Measurements from ENCODE around the gene PTPN14. TPM values are rescaled to one million over a fixed set of nuclear protein-coding genes. Genes with fewer than 3 reads are reported as not detected.

The PTPN14 gene
- total RNA-seq, 4 donors from 2014 or later = 4.5 to 9.7 (median 7.1) TPM

- H3K4me1 ChIP-seq = no peaks in the 10 kb centered on the region
- TF ChIP-seq EP300 (IDR thresholded peaks at IDR 0.05; ENCODE audit: low read depth) (no peak), POLR2A (IDR thresholded peaks at IDR 0.05) (no peak), POLR2AphosphoS5 (IDR thresholded peaks at IDR 0.05) (no peak), CTCF (IDR thresholded peaks at IDR 0.05) (no peak)
- H3K36me3 ChIP-seq = no peaks in the 10 kb centered on the region
- H3K27me3 ChIP-seq = no peaks in the 10 kb centered on the region
- H3K27ac ChIP-seq = no peak overlapping the region
- intact Hi-C loops (cut with DNase I; ENCODE audit: low total_unique reads) = no loop called here
- H3K9me3 ChIP-seq = no peaks in the 10 kb centered on the region
- no peak overlapping the region for H3K4me3 ChIP-seq
- in situ Hi-C loops (cut with MboI; ENCODE audit: low pct_ligation_motif_present in 1 of 4, low pct_unique_long_range_greater_than_20kb in 1 of 4, low sequenced_read_pairs in 3 of 4) = no loop called here
- DNase-seq = no peak
- 90% methylated on average over 12 of the region's 12 CpGs; no CpG with 5 or more reads in 1 of the 2 donors for WGBS, 2 donors (ENCODE audit: low coverage in 1 of 2)
These were observed 187.0 kb downstream of the PTPN14 start for GRCh38 chr1:214364386-214364785.

DNA sequence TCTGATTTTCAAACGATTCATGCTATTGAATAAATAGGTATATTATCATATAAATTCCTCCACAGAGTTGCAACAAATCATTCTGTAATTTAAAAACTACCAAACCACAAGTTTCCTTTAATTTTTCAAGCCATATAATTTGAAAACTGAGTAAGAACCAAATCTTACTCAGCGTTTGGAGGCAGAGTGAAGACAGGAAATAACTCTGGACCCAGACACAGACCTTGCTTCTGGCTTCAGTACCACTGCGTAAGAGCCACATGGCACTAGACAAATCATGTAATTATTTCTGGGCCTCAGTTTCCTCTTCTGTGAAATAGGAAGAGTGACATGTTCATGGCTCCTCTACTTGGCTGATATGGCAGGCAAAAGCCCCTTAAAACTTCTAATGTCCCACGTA, 188.0 kb downstream of the PTPN14 start:
- no peak for TF ChIP-seq CTCF (IDR thresholded peaks at IDR 0.05)
- no peak for TF ChIP-seq POLR2A (IDR thresholded peaks at IDR 0.05)
- TF ChIP-seq EP300 (IDR thresholded peaks at IDR 0.05; ENCODE audit: low read depth) = no peak
- no peak for TF ChIP-seq POLR2AphosphoS5 (IDR thresholded peaks at IDR 0.05)
- 65 to 79% methylated on average over 3 to 4 of the region's 4 CpGs for WGBS, 2 donors (ENCODE audit: low coverage in 1 of 2)
- H3K36me3 ChIP-seq = no peaks in the 10 kb centered on the region
- no peaks in the 10 kb centered on the region for H3K9me3 ChIP-seq
- no peak overlapping the region for H3K27ac ChIP-seq
- no peak for DNase-seq
- intact Hi-C loops (cut with DNase I; ENCODE audit: low total_unique reads) = no loop called here
- no peaks in the 10 kb centered on the region for H3K4me1 ChIP-seq
- H3K4me3 ChIP-seq = no peak overlapping the region
- no peaks in the 10 kb centered on the region for H3K27me3 ChIP-seq
- in situ Hi-C loops (cut with MboI; ENCODE audit: low pct_ligation_motif_present in 1 of 4, low pct_unique_long_range_greater_than_20kb in 1 of 4, low sequenced_read_pairs in 3 of 4) = no loop called here

- H3K4me1 ChIP-seq = no peaks in the 10 kb centered on the region
- H3K4me3 ChIP-seq = no peak overlapping the region
- WGBS, 2 donors (ENCODE audit: low coverage in 1 of 2) = 73 to 78% methylated on average over 5 to 9 of the region's 9 CpGs
- in situ Hi-C loops (cut with MboI; ENCODE audit: low pct_ligation_motif_present in 1 of 4, low pct_unique_long_range_greater_than_20kb in 1 of 4, low sequenced_read_pairs in 3 of 4) (no loop called here), intact Hi-C loops (cut with DNase I; ENCODE audit: low total_unique reads) (no loop called here)
- DNase-seq = no peak
- no peaks in the 10 kb centered on the region for H3K9me3 ChIP-seq
- TF ChIP-seq CTCF (IDR thresholded peaks at IDR 0.05) = no peak
- TF ChIP-seq POLR2A (IDR thresholded peaks at IDR 0.05) = no peak
- no peak for TF ChIP-seq EP300 (IDR thresholded peaks at IDR 0.05; ENCODE audit: low read depth)
- no peak for TF ChIP-seq POLR2AphosphoS5 (IDR thresholded peaks at IDR 0.05)
- no peaks in the 10 kb centered on the region for H3K27me3 ChIP-seq
- H3K36me3 ChIP-seq = no peaks in the 10 kb centered on the region
- no peak overlapping the region for H3K27ac ChIP-seq
These were observed 189.1 kb downstream of the PTPN14 start for GRCh38 chr1:214362188-214362882.

DNA sequence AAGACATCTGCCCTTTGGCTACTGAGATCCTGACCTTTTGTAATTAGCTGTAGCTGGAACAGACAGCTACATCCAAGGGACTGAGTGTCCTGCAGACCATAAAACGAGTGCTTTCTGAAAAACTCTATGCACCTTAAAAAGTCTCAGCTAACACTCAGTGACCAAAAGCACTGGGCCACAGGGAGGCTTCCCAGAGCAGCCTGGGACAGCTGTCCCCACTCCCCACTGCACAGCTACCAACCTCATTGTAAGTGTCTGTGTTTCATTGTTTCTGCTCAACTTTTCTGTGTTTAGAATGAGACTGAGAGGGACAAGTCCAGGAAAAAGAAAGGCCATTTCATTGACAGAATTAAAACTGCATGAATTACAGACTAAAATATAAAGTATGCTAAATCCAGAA, 189.8 kb downstream of the PTPN14 start:
- DNase-seq = no peak
- no peaks in the 10 kb centered on the region for H3K9me3 ChIP-seq
- no peak for TF ChIP-seq POLR2AphosphoS5 (IDR thresholded peaks at IDR 0.05)
- no peak for TF ChIP-seq POLR2A (IDR thresholded peaks at IDR 0.05)
- no peaks in the 10 kb centered on the region for H3K4me1 ChIP-seq
- no peak overlapping the region for H3K27ac ChIP-seq
- no peaks in the 10 kb centered on the region for H3K36me3 ChIP-seq
- no peaks in the 10 kb centered on the region for H3K27me3 ChIP-seq
- intact Hi-C loops (cut with DNase I; ENCODE audit: low total_unique reads) = no loop called here
- in situ Hi-C loops (cut with MboI; ENCODE audit: low pct_ligation_motif_present in 1 of 4, low pct_unique_long_range_greater_than_20kb in 1 of 4, low sequenced_read_pairs in 3 of 4) = no loop called here
- WGBS, 2 donors (ENCODE audit: low coverage in 1 of 2) = 55% methylated on average over 1 of the region's 1 CpG; no CpG with 5 or more reads in 1 of the 2 donors
- H3K4me3 ChIP-seq = no peak overlapping the region

Data from transverse colon (tissue), 4 donors.